ENCODE results near the gene RHBG.

The RHBG gene

GRCh38 chr1:156410238-156410637, 41.2 kb downstream of the RHBG start:
- no peak overlapping the region for H2AK5ac ChIP-seq (ENCODE audit: low read length)
- H3K18ac ChIP-seq (ENCODE audit: low read length), result no peak overlapping the region
- peaks cover 12% of the 10 kb centered on the region for H3K36me3 ChIP-seq (ENCODE audit: control insufficient read depth, insufficient read depth, low read length)
- H3K4me1 ChIP-seq (ENCODE audit: control insufficient read depth, low read depth, low read length), result no peaks in the 10 kb centered on the region
- no peak overlapping the region for H3K4me2 ChIP-seq (ENCODE audit: low read length)
- no peak for DNase-seq
- WGBS (ENCODE audit: extremely low coverage, insufficient coverage, low lambda C conversion rate), result no CpG with 5 or more reads among the region's 4 CpGs
- no peak overlapping the region for H3K56ac ChIP-seq (ENCODE audit: low read length)
- H4K5ac ChIP-seq (ENCODE audit: low read length), result no peak overlapping the region
- no peak overlapping the region for H2BK120ac ChIP-seq (ENCODE audit: low read depth, low read length)
- no peak overlapping the region for H4K8ac ChIP-seq (ENCODE audit: low read depth, low read length)
- no peaks in the 10 kb centered on the region for H3K79me2 ChIP-seq (ENCODE audit: control insufficient read depth, insufficient read depth, low read length)
- no peak overlapping the region for H2BK5ac ChIP-seq (ENCODE audit: low read length)
- H3K9ac ChIP-seq (ENCODE audit: low read length), result no peak overlapping the region
- H2BK15ac ChIP-seq (replicated peaks; ENCODE audit: low read depth), result no peak overlapping the region
- H3K79me1 ChIP-seq (ENCODE audit: low read length), result peaks cover 5% of the 10 kb centered on the region
- H3K4ac ChIP-seq (ENCODE audit: low read depth, low read length), result no peak overlapping the region
- no peak overlapping the region for H3K27ac ChIP-seq (ENCODE audit: low read depth, low read length)
- H3K27me3 ChIP-seq (ENCODE audit: insufficient read depth, low read length, poor library complexity), result no peaks in the 10 kb centered on the region
- H3K23ac ChIP-seq (ENCODE audit: low read length), result no peak overlapping the region
- H3K4me3 ChIP-seq (ENCODE audit: low read length), result no peak overlapping the region

DNA sequence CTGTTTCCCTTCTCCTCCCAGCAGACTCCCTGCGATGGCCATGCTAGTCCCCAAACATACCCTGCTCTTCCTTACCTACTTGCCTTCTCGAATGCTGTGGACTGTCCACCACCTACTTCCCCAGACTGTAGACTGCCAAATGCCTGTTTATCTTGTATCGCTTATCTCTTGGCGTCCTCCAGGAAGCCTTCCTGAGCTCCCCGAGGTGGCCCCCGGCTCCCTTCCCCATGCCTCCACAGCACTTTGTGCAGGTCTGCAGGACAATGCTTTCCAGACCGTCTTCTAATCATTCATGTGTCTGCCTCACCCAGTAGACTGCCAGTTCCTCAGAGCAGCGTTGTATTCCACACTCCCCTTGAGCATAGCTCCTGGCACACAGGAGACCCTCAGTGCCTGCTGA, 41.7 kb downstream of the RHBG start:
- no peak overlapping the region for H3K9ac ChIP-seq (ENCODE audit: low read length)
- no peak overlapping the region for H4K5ac ChIP-seq (ENCODE audit: low read length)
- no CpG with 5 or more reads among the region's 8 CpGs for WGBS (ENCODE audit: extremely low coverage, insufficient coverage, low lambda C conversion rate)
- H3K79me2 ChIP-seq (ENCODE audit: control insufficient read depth, insufficient read depth, low read length), result no peaks in the 10 kb centered on the region
- H3K27me3 ChIP-seq (ENCODE audit: insufficient read depth, low read length, poor library complexity), result no peaks in the 10 kb centered on the region
- no peak overlapping the region for H3K27ac ChIP-seq (ENCODE audit: low read depth, low read length)
- no peak for DNase-seq
- peaks cover 5% of the 10 kb centered on the region for H3K79me1 ChIP-seq (ENCODE audit: low read length)
- H2BK120ac ChIP-seq (ENCODE audit: low read depth, low read length), result no peak overlapping the region
- no peaks in the 10 kb centered on the region for H3K4me1 ChIP-seq (ENCODE audit: control insufficient read depth, low read depth, low read length)
- H3K4ac ChIP-seq (ENCODE audit: low read depth, low read length), result no peak overlapping the region
- no peak overlapping the region for H4K8ac ChIP-seq (ENCODE audit: low read depth, low read length)
- H2BK5ac ChIP-seq (ENCODE audit: low read length), result no peak overlapping the region
- no peak overlapping the region for H3K4me2 ChIP-seq (ENCODE audit: low read length)
- H2BK15ac ChIP-seq (replicated peaks; ENCODE audit: low read depth), result no peak overlapping the region
- H3K36me3 ChIP-seq (ENCODE audit: control insufficient read depth, insufficient read depth, low read length), result peaks cover 12% of the 10 kb centered on the region
- no peak overlapping the region for H2AK5ac ChIP-seq (ENCODE audit: low read length)
- no peak overlapping the region for H3K18ac ChIP-seq (ENCODE audit: low read length)
- H3K23ac ChIP-seq (ENCODE audit: low read length), result no peak overlapping the region
- no peak overlapping the region for H3K4me3 ChIP-seq (ENCODE audit: low read length)
- no peak overlapping the region for H3K56ac ChIP-seq (ENCODE audit: low read length)

DNA sequence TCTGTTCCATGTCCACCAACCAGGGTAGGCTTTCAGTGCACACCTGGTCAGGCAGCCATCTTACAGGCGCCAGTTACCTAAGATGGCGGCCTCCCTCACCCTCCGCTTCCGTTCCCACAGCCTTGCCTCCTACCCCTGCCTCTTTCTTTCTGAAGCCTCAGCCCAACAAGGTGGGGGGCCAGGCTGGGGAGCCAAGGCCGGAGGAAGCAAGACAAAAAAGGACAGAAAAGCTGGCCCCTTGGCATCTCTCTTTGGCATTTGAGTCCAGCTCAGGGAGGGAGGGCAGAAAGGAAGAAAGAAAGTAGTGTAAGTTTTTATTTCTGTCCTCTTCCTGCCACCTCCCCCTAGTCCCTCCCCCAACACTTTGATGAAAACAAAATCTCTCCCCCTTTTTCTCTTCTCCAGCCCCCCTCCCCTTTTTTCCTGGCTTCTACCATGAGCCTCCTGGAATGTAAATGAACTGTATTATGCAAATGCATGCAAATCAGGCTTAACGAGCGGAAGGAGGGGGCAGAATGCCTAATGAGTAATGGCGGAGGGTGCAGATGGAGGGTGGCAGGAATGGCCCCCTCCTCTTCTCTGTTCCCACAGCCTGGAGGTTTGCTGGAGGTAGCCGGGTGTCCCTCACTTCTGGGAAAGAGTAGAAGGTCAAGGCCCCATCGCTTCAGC, 43.8 kb downstream of the RHBG start:
- H3K27me3 ChIP-seq (ENCODE audit: insufficient read depth, low read length, poor library complexity), result no peaks in the 10 kb centered on the region
- no peak overlapping the region for H2BK15ac ChIP-seq (replicated peaks; ENCODE audit: low read depth)
- WGBS (ENCODE audit: extremely low coverage, insufficient coverage, low lambda C conversion rate), result no CpG with 5 or more reads among the region's 10 CpGs

GRCh38 chr1:156413391-156414246, 44.6 kb downstream of the RHBG start:
- Histone ChIP-seq H3K36me3 (ENCODE audit: control insufficient read depth, insufficient read depth, low read length) (peaks cover 8% of the 10 kb centered on the region), H3K4ac (ENCODE audit: low read depth, low read length) (no peak overlapping the region), H3K23ac (ENCODE audit: low read length) (no peak overlapping the region), H2BK5ac (ENCODE audit: low read length) (no peak overlapping the region), H2BK120ac (ENCODE audit: low read depth, low read length) (no peak overlapping the region), H3K4me3 (ENCODE audit: low read length) (no peak overlapping the region), H3K18ac (ENCODE audit: low read length) (no peak overlapping the region), H4K8ac (ENCODE audit: low read depth, low read length) (no peak overlapping the region), H3K27ac (ENCODE audit: low read depth, low read length) (no peak overlapping the region), H2AK5ac (ENCODE audit: low read length) (no peak overlapping the region), H4K5ac (ENCODE audit: low read length) (no peak overlapping the region), H3K79me1 (ENCODE audit: low read length) (peaks cover 7% of the 10 kb centered on the region), H3K56ac (ENCODE audit: low read length) (no peak overlapping the region), H3K27me3 (ENCODE audit: insufficient read depth, low read length, poor library complexity) (no peaks in the 10 kb centered on the region), H3K4me2 (ENCODE audit: low read length) (no peak overlapping the region), H3K9ac (ENCODE audit: low read length) (no peak overlapping the region), H2BK15ac (replicated peaks; ENCODE audit: low read depth) (no peak overlapping the region), H3K79me2 (ENCODE audit: control insufficient read depth, insufficient read depth, low read length) (peaks cover 5% of the 10 kb centered on the region), H3K4me1 (ENCODE audit: control insufficient read depth, low read depth, low read length) (peaks cover under 1% of the 10 kb centered on the region)
- no CpG with 5 or more reads among the region's 10 CpGs for WGBS (ENCODE audit: extremely low coverage, insufficient coverage, low lambda C conversion rate)
- DNase-seq, result no peak

More for the DNA sequence above, 43.8 kb downstream of the RHBG start:
- Histone ChIP-seq H2BK5ac (ENCODE audit: low read length) (no peak overlapping the region), H3K9ac (ENCODE audit: low read length) (no peak overlapping the region), H3K18ac (ENCODE audit: low read length) (no peak overlapping the region), H3K4me3 (ENCODE audit: low read length) (no peak overlapping the region), H2BK120ac (ENCODE audit: low read depth, low read length) (no peak overlapping the region), H2AK5ac (ENCODE audit: low read length) (no peak overlapping the region), H3K56ac (ENCODE audit: low read length) (no peak overlapping the region), H3K79me1 (ENCODE audit: low read length) (peaks cover 6% of the 10 kb centered on the region), H4K8ac (ENCODE audit: low read depth, low read length) (no peak overlapping the region), H3K79me2 (ENCODE audit: control insufficient read depth, insufficient read depth, low read length) (peaks cover 3% of the 10 kb centered on the region), H3K4me1 (ENCODE audit: control insufficient read depth, low read depth, low read length) (no peaks in the 10 kb centered on the region), H3K23ac (ENCODE audit: low read length) (no peak overlapping the region), H4K5ac (ENCODE audit: low read length) (no peak overlapping the region), H3K27ac (ENCODE audit: low read depth, low read length) (no peak overlapping the region), H3K4me2 (ENCODE audit: low read length) (no peak overlapping the region), H3K4ac (ENCODE audit: low read depth, low read length) (no peak overlapping the region), H3K36me3 (ENCODE audit: control insufficient read depth, insufficient read depth, low read length) (peaks cover 10% of the 10 kb centered on the region)
- DNase-seq, result no peak

GRCh38 chr1:156414461-156415064, 45.6 kb downstream of the RHBG start:
- H3K36me3 ChIP-seq (ENCODE audit: control insufficient read depth, insufficient read depth, low read length), result peaks cover 8% of the 10 kb centered on the region
- H3K79me2 ChIP-seq (ENCODE audit: control insufficient read depth, insufficient read depth, low read length), result peaks cover 11% of the 10 kb centered on the region
- H4K5ac ChIP-seq (ENCODE audit: low read length), result no peak overlapping the region
- H3K56ac ChIP-seq (ENCODE audit: low read length), result no peak overlapping the region
- H2BK15ac ChIP-seq (replicated peaks; ENCODE audit: low read depth), result no peak overlapping the region
- H2BK120ac ChIP-seq (ENCODE audit: low read depth, low read length), result no peak overlapping the region
- H3K23ac ChIP-seq (ENCODE audit: low read length), result no peak overlapping the region
- H3K4me1 ChIP-seq (ENCODE audit: control insufficient read depth, low read depth, low read length), result peaks cover 6% of the 10 kb centered on the region
- H3K18ac ChIP-seq (ENCODE audit: low read length), result no peak overlapping the region
- H3K9ac ChIP-seq (ENCODE audit: low read length), result no peak overlapping the region
- DNase-seq, result no peak
- H3K4ac ChIP-seq (ENCODE audit: low read depth, low read length), result no peak overlapping the region
- H4K8ac ChIP-seq (ENCODE audit: low read depth, low read length), result no peak overlapping the region
- WGBS (ENCODE audit: extremely low coverage, insufficient coverage, low lambda C conversion rate), result no CpG with 5 or more reads among the region's 8 CpGs
- no peak overlapping the region for H3K27ac ChIP-seq (ENCODE audit: low read depth, low read length)
- no peak overlapping the region for H3K4me2 ChIP-seq (ENCODE audit: low read length)
- H3K27me3 ChIP-seq (ENCODE audit: insufficient read depth, low read length, poor library complexity), result no peaks in the 10 kb centered on the region
- no peak overlapping the region for H3K4me3 ChIP-seq (ENCODE audit: low read length)
- H2BK5ac ChIP-seq (ENCODE audit: low read length), result no peak overlapping the region
- H2AK5ac ChIP-seq (ENCODE audit: low read length), result no peak overlapping the region
- peaks cover 10% of the 10 kb centered on the region for H3K79me1 ChIP-seq (ENCODE audit: low read length)
